IMR-90 (cell line): ENCODE measurements around the gene EVX1. TPM values are rescaled to one million over a fixed set of nuclear protein-coding genes. Genes with fewer than 3 reads are reported as not detected.
A peak's percentile ranks its signal among the peaks of the same experiment; 100 is the strongest.

Experiments used
- ATAC-seq: fragments of 200-7000 bp; cut with Tn5 transposase; 2 replicates; pipeline ENCODE4 v1.9.1; 2020; ENCODE audit warnings: low read depth, mild to moderate bottlenecking, moderate library complexity
- BruUV-seq: library from RNA; stranded (reverse); fragments of 400-500 nt; replicated peaks from 2 replicates; lab custom pipeline; 2021; lab: Mats Ljungman, UMichigan
- CTCF ChIA-PET: fragments of 300-600 bp; formaldehyde crosslinking; extraction: SDS; loops from one replicate; lab custom pipeline; 2021; ENCODE audit warnings: antibody characterized with exemption; lab: Yijun Ruan, JAX
- POLR2A ChIA-PET: fragments of 300-600 bp; sonication (Branson Sonifier 250); formaldehyde crosslinking; loops from one replicate; lab custom pipeline; 2022; ENCODE audit warnings: antibody characterized with exemption; ENCODE audit not compliant: unreplicated experiment; lab: Charles Lee
- DNase-seq: peaks from one replicate; pipeline ENCODE4 v3.0.0; 2013
- H2AFZ ChIP-seq: replicated peaks from 2 replicates; pipeline ENCODE3; 2013; ENCODE audit warnings: low read length, mild to moderate bottlenecking; ENCODE audit not compliant: poor library complexity
- H2AK5ac ChIP-seq: 2 replicates; pipeline ENCODE4 v1.6.1; 2013; ENCODE audit warnings: low read depth, low read length, inconsistent platforms
- H2AK9ac ChIP-seq: replicated peaks from 2 replicates; pipeline ENCODE3; 2013; ENCODE audit warnings: mild to moderate bottlenecking, low read depth, low read length, moderate library complexity; ENCODE audit not compliant: poor library complexity
- H2BK120ac ChIP-seq: 2 replicates; pipeline ENCODE4 v1.6.1; 2013; ENCODE audit warnings: low read depth, low read length, inconsistent platforms
- H2BK15ac ChIP-seq: 3 replicates; pipeline ENCODE4 v1.6.1; 2013; ENCODE audit warnings: low read depth, low read length, inconsistent platforms
- H2BK20ac ChIP-seq: 2 replicates; pipeline ENCODE4 v1.6.1; 2013; ENCODE audit warnings: low read depth, mild to moderate bottlenecking, inconsistent platforms, low read length, moderate library complexity
- H2BK5ac ChIP-seq: 2 replicates; pipeline ENCODE4 v1.6.1; 2013; ENCODE audit warnings: mild to moderate bottlenecking, low read depth, low read length, inconsistent platforms; ENCODE audit not compliant: poor library complexity, severe bottlenecking
- H3K14ac ChIP-seq: replicated peaks from 2 replicates; pipeline ENCODE4 v1.6.1; 2013; ENCODE audit warnings: low read depth, low read length, inconsistent platforms
- H3K18ac ChIP-seq: 2 replicates; pipeline ENCODE4 v1.6.1; 2013; ENCODE audit warnings: low read depth, low read length, control low read depth
- H3K23ac ChIP-seq: 2 replicates; pipeline ENCODE4 v1.6.1; 2013; ENCODE audit warnings: low read depth, low read length, inconsistent platforms
- H3K27ac ChIP-seq: 2 replicates; pipeline ENCODE4 v1.5.1; 2013; ENCODE audit warnings: mild to moderate bottlenecking, control low read depth, low read length; ENCODE audit not compliant: insufficient read depth
- H3K27me3 ChIP-seq: 2 replicates; pipeline ENCODE4 v1.6.1; 2013; ENCODE audit warnings: low read length; ENCODE audit not compliant: control insufficient read depth, insufficient read depth
- H3K36me3 ChIP-seq: 2 replicates; pipeline ENCODE4 v1.6.1; 2013; ENCODE audit warnings: low read length, mixed read lengths; ENCODE audit not compliant: control insufficient read depth, insufficient read depth
- H3K4ac ChIP-seq: 2 replicates; pipeline ENCODE4 v1.6.1; 2013; ENCODE audit warnings: low read depth, low read length, inconsistent platforms
- H3K4me1 ChIP-seq: 2 replicates; pipeline ENCODE4 v1.6.1; 2013; ENCODE audit warnings: low read length, mixed read lengths; ENCODE audit not compliant: control insufficient read depth, insufficient read depth
- H3K4me2 ChIP-seq: 2 replicates; pipeline ENCODE4 v1.6.1; 2013; ENCODE audit warnings: low read depth, mild to moderate bottlenecking, control low read depth, low read length, moderate library complexity
- H3K4me3 ChIP-seq: 2 replicates; pipeline ENCODE4 v1.5.1; 2013; ENCODE audit warnings: low read depth, mild to moderate bottlenecking, control low read depth, low read length, moderate library complexity; ENCODE audit not compliant: insufficient read depth
- H3K56ac ChIP-seq: 2 replicates; pipeline ENCODE4 v1.6.1; 2013; ENCODE audit warnings: low read length, inconsistent platforms; ENCODE audit not compliant: insufficient read depth; ENCODE audit errors: extremely low read depth
- H3K79me1 ChIP-seq, 2 experiments: 2 replicates each; pipeline ENCODE4 v1.6.1; 2013; ENCODE audit warnings: low read length in 2 of 2, inconsistent platforms in 1 of 2, low read depth in 1 of 2
- H3K9ac ChIP-seq: 2 replicates; pipeline ENCODE4 v1.6.1; 2013; ENCODE audit warnings: low read depth, low read length, control low read depth
- H3K9me1 ChIP-seq: 2 replicates; pipeline ENCODE4 v1.6.1; 2013; ENCODE audit warnings: low read length, inconsistent platforms; ENCODE audit not compliant: insufficient read depth
- H3K9me3 ChIP-seq: 2 replicates; pipeline ENCODE4 v1.6.1; 2013; ENCODE audit warnings: low read length; ENCODE audit not compliant: control insufficient read depth, insufficient read depth
- H4K20me1 ChIP-seq: 2 replicates; pipeline ENCODE4 v1.6.1; 2013; ENCODE audit warnings: low read length, inconsistent platforms; ENCODE audit not compliant: insufficient read depth
- H4K5ac ChIP-seq: 2 replicates; pipeline ENCODE4 v1.6.1; 2013; ENCODE audit warnings: mild to moderate bottlenecking, low read depth, low read length, control low read depth
- H4K8ac ChIP-seq, 2 experiments: 2 replicates each; pipeline ENCODE4 v1.6.1; 2013; ENCODE audit warnings: low read depth in 2 of 2, low read length in 2 of 2, control low read depth in 1 of 2, inconsistent platforms in 1 of 2
- H4K91ac ChIP-seq: 2 replicates; pipeline ENCODE4 v1.6.1; 2013; ENCODE audit warnings: low read depth, low read length, inconsistent platforms; ENCODE audit not compliant: insufficient read depth
- BHLHE40 ChIP-seq: fragments of 150-350 bp; IDR thresholded peaks from 2 replicates; pipeline ENCODE4 v1.6.1; 2016; ENCODE audit warnings: mild to moderate bottlenecking, low read depth, low read length
- RAD21 ChIP-seq: IDR thresholded peaks from 2 replicates; pipeline ENCODE4 v1.6.1; 2012; ENCODE audit warnings: low read length, improper control_type of control experiment
- WGBS, 2 experiments: methylation state at CpG; one replicate each; pipeline versions ENCODE4 v1.1.5 to v1.1.7; 2013; ENCODE audit warnings: missing lambda C conversion rate in 2 of 2; ENCODE audit not compliant: insufficient read length in 1 of 2; ENCODE audit errors: extremely low coverage in 2 of 2; 5-methylcytosine and 5-hydroxymethylcytosine counted together
- dilution Hi-C: fragments of 300-500 bp; cut with HindIII; formaldehyde crosslinking; loops from one replicate; pipeline ENCODE4 v1.14.3; 2018; ENCODE audit warnings: low sequenced_read_pairs; ENCODE audit not compliant: unreplicated experiment
- in situ Hi-C: fragments of 300-500 bp; cut with MboI; formaldehyde crosslinking; loops from 3 replicates; pipeline ENCODE4 v1.14.3; 2019; ENCODE audit warnings: low sequenced_read_pairs, inconsistent platforms, mixed read lengths
- intact Hi-C: fragments of 100-400 bp; cut with micrococcal nuclease; formaldehyde crosslinking; loops from 2 replicates; pipeline ENCODE4 v1.10.0; 2022
- polyA plus RNA-seq, 3 experiments: library from polyadenylated mRNA; depleted of rRNA; stranded (reverse); fragments of >200 nt; gene quantifications; 2 replicates each; pipeline ENCODE4 v1.2.3, GENCODE V29; 2012; ENCODE audit warnings: low replicate concordance in 1 of 3
- total RNA-seq: library from RNA; depleted of rRNA; stranded (reverse); fragments of >200 nt; gene quantifications from 2 replicates; pipeline ENCODE4 v1.2.3, GENCODE V29; 2012
- TF ChIP-seq, protein P1 (sequence below): conservative IDR thresholded peaks from 2 replicates; pipeline ENCODE4 v1.5.1; 2012; ENCODE audit warnings: mild to moderate bottlenecking, low read depth, low read length, improper control_type of control experiment

Gene EVX1
- total and polyA plus RNA-seq, 2 of the 4 experiments (the other 2 are of a cell fraction): not detected

DNA sequence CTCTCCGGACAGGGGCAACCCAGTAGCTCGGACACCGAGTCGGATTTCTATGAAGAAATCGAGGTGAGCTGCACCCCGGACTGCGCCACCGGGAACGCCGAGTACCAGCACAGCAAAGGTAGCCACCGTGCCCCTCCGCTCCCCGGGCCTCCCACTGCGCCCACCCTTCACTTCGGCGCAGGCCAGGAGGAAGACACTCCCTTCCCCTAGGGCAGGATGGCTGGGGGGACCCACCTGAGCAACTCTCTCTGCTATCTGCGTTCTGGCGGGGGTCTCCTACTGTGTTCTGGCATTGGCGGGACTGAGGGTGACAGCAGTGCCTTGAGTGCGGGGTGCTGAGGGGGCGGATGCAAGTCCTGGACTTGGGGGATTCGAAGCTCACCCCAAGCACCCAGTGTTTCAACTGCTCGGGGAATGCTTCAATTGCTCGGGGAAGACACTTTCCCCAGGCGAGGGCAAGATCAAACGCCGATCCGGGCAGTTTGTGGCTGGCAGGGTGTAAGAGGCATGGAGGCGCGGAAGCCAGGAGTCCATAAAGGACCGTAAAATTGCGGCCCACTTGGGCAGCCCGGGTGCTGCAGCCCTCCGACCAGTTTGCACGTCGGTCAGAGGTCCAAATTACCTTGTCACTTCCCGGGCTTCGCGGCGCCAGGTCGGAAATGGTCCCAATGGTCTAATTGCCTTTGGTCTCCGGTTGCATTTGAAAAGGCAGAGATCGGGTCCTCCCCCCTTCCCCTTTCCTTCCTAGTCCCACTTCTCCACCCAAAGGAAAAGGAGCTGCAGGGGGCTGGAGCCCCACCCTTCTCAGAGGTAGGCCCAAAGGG is 950 bp downstream of the EVX1 start:
- Histone ChIP-seq H3K27ac (no peak overlapping the region), H4K5ac (no peak overlapping the region), H2AFZ (peak overlapping the region; percentile 25), H3K4ac (no peak overlapping the region), H2BK5ac (no peak overlapping the region), H2AK9ac (no peak overlapping the region), H2BK120ac (no peak overlapping the region), H3K9me3 (peaks cover 25% of the 10 kb centered on the region; the same call in 1 of the 2 replicates), H3K23ac (no peak overlapping the region), H4K8ac (no peak overlapping the region), H2BK15ac (no peak overlapping the region), H3K79me1 (no peaks in the 10 kb centered on the region), H2BK20ac (no peak overlapping the region), H3K14ac (no peak overlapping the region), H4K20me1 (no peaks in the 10 kb centered on the region), H3K56ac (no peak overlapping the region), H3K9ac (no peak overlapping the region), H3K18ac (no peak overlapping the region), H3K4me3 (no peak overlapping the region), H3K4me2 (no peak overlapping the region), H3K36me3 (no peaks in the 10 kb centered on the region), H3K9me1 (no peaks in the 10 kb centered on the region), H3K4me1 (no peaks in the 10 kb centered on the region; the same call in 1 of the 2 replicates), H3K27me3 (peaks cover 100% of the 10 kb centered on the region), H2AK5ac (no peak overlapping the region), H4K91ac (no peak overlapping the region)
- intact Hi-C loops (no loop called here), in situ Hi-C loops (no loop called here), dilution Hi-C loops (no loop called here)
- no TSS peak for BruUV-seq
- TF ChIP-seq BHLHE40 (no peak), RAD21 (no peak)
- TF ChIP-seq, protein P1, sequence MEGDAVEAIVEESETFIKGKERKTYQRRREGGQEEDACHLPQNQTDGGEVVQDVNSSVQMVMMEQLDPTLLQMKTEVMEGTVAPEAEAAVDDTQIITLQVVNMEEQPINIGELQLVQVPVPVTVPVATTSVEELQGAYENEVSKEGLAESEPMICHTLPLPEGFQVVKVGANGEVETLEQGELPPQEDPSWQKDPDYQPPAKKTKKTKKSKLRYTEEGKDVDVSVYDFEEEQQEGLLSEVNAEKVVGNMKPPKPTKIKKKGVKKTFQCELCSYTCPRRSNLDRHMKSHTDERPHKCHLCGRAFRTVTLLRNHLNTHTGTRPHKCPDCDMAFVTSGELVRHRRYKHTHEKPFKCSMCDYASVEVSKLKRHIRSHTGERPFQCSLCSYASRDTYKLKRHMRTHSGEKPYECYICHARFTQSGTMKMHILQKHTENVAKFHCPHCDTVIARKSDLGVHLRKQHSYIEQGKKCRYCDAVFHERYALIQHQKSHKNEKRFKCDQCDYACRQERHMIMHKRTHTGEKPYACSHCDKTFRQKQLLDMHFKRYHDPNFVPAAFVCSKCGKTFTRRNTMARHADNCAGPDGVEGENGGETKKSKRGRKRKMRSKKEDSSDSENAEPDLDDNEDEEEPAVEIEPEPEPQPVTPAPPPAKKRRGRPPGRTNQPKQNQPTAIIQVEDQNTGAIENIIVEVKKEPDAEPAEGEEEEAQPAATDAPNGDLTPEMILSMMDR: no peak
- POLR2A ChIA-PET: no interaction called here
- ATAC-seq (no peak), DNase-seq (no peak)
- WGBS, 2 experiments: 7% methylated on average over 6 of the region's 43 CpGs; no CpG with 5 or more reads in 1 of the 2 experiments
- CTCF ChIA-PET: no interaction called here
